COLO668 (cell line): Measurements from ENCODE around the gene FMNL2.

Experiments
- DNase-seq: peaks from one replicate; lab custom pipeline; 2025; ENCODE audit not compliant: unreplicated experiment; lab: John Stamatoyannopoulos, UW

Gene FMNL2

GRCh38 chr2:152569186-152569585 is 234.2 kb downstream of the FMNL2 start:
- no peak for DNase-seq

GRCh38 chr2:152571048-152571766 is 236.2 kb downstream of the FMNL2 start:
- DNase-seq, result no peak

GRCh38 chr2:152572031-152572430 is 237.1 kb downstream of the FMNL2 start:
- no peak for DNase-seq

- DNase-seq, result no peak
Measured at GRCh38 chr2:152573168-152573567, 238.2 kb downstream of the FMNL2 start.

GRCh38 chr2:152577579-152577978 is 242.6 kb downstream of the FMNL2 start:
- no peak for DNase-seq

GRCh38 chr2:152578573-152578972 is 243.6 kb downstream of the FMNL2 start:
- no peak for DNase-seq

GRCh38 chr2:152580714-152581113 is 245.7 kb downstream of the FMNL2 start:
- DNase-seq, result no peak

GRCh38 chr2:152581360-152581759 is 246.4 kb downstream of the FMNL2 start:
- no peak for DNase-seq

- no peak for DNase-seq
Measured at GRCh38 chr2:152582081-152582480, 247.1 kb downstream of the FMNL2 start.

- no peak for DNase-seq
Measured at GRCh38 chr2:152583512-152584229, 248.7 kb downstream of the FMNL2 start.

- DNase-seq, result no peak
Measured at GRCh38 chr2:152584301-152584700, 249.3 kb downstream of the FMNL2 start.

- no peak for DNase-seq
Measured at GRCh38 chr2:152585830-152586484, 251.0 kb downstream of the FMNL2 start.

- DNase-seq, result no peak
Measured at GRCh38 chr2:152587187-152587947, 252.4 kb downstream of the FMNL2 start.

- no peak for DNase-seq
Measured at GRCh38 chr2:152588998-152589397, 254.0 kb downstream of the FMNL2 start.

GRCh38 chr2:152594022-152594766 is 259.2 kb downstream of the FMNL2 start:
- no peak for DNase-seq

- DNase-seq, result no peak
Measured at GRCh38 chr2:152594792-152595191, 259.8 kb downstream of the FMNL2 start.

GRCh38 chr2:152598975-152599759 is 264.2 kb downstream of the FMNL2 start:
- DNase-seq, result no peak

- no peak for DNase-seq
Measured at GRCh38 chr2:152600051-152600657, 265.2 kb downstream of the FMNL2 start.

- DNase-seq, result no peak
Measured at GRCh38 chr2:152600697-152601096, 265.7 kb downstream of the FMNL2 start.
